ENCODE results near the gene PDE3A.

DNA sequence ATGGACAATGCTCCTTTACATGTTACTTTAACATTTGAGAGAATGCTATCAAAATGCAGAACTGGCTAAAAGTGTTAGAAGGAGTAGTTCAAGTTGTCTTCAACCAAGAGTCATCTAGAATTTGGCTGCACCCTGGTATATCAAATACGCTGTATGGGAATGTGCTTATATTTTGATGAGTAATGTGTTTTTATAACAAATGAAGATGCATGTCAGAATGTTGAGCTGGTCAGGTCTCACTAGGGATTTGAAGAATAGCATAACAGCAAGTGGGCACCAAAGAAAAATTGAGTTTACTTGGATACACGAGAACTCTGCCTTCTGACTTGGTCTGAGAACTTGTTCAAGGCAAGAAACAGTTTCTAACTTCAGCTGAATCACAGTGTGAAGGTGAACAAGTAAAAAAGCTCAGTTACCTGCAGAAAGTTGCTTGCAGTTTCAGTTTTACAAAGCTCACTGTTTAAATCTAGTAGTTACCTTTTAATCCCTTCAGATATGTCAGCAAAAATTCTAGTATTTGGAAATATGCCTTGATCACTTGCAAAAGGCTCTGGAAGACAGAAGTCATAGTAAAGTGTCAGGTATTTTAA is 82.3 kb downstream of the PDE3A start:
- TF ChIP-seq, protein P1, sequence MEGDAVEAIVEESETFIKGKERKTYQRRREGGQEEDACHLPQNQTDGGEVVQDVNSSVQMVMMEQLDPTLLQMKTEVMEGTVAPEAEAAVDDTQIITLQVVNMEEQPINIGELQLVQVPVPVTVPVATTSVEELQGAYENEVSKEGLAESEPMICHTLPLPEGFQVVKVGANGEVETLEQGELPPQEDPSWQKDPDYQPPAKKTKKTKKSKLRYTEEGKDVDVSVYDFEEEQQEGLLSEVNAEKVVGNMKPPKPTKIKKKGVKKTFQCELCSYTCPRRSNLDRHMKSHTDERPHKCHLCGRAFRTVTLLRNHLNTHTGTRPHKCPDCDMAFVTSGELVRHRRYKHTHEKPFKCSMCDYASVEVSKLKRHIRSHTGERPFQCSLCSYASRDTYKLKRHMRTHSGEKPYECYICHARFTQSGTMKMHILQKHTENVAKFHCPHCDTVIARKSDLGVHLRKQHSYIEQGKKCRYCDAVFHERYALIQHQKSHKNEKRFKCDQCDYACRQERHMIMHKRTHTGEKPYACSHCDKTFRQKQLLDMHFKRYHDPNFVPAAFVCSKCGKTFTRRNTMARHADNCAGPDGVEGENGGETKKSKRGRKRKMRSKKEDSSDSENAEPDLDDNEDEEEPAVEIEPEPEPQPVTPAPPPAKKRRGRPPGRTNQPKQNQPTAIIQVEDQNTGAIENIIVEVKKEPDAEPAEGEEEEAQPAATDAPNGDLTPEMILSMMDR (IDR thresholded peaks at IDR 0.05; ENCODE audit: poor library complexity), result no peak
- TF ChIP-seq EZH2 (IDR thresholded peaks at IDR 0.05; ENCODE audit: borderline replicate concordance), result no peak

Data from hepatocyte (in vitro differentiated cells).